ENCODE data around the gene SRPK2.

DNA sequence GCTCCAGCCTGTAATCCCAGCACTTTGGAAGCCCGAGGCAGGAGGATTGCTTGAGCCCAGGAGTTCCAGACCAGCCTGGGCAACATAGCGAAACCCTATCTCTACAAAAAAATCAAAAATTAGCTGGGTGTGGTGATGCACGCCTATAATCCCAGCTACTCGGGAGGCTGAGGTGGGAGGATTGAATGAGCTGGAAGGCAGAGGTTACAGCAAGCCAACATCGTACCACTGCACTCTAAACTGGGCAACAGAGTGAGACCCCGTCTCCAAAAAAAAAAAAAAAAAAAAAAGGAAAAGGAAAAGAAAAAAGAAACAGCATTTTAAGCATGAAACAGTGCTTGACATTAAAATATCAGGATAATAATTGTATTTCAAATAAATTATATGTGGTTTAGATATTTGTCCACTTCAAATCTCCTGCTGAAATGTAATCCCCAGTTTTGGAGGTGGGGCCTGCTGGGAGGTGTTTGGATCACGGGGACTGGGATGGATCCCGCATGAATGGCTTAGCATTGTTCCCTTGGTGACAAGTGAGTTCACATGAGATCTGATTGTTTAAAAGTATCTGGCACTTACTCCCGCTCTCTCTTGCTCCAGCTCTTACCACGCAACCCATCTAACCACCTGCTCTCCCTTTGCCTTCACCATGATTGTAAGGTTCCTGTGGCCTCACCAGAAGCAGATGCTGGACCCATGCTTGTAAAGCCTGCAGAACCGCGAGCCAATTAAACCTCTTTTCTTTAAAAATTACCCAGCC, 103.4 kb downstream of the SRPK2 start:
- TF ChIP-seq POLR2AphosphoS5 (IDR thresholded peaks at IDR 0.05) = no peak
- TF ChIP-seq, protein P1, sequence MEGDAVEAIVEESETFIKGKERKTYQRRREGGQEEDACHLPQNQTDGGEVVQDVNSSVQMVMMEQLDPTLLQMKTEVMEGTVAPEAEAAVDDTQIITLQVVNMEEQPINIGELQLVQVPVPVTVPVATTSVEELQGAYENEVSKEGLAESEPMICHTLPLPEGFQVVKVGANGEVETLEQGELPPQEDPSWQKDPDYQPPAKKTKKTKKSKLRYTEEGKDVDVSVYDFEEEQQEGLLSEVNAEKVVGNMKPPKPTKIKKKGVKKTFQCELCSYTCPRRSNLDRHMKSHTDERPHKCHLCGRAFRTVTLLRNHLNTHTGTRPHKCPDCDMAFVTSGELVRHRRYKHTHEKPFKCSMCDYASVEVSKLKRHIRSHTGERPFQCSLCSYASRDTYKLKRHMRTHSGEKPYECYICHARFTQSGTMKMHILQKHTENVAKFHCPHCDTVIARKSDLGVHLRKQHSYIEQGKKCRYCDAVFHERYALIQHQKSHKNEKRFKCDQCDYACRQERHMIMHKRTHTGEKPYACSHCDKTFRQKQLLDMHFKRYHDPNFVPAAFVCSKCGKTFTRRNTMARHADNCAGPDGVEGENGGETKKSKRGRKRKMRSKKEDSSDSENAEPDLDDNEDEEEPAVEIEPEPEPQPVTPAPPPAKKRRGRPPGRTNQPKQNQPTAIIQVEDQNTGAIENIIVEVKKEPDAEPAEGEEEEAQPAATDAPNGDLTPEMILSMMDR (IDR thresholded peaks at IDR 0.05) = no peak
- TF ChIP-seq POLR2A (IDR thresholded peaks at IDR 0.05) = no peak
- no peak for TF ChIP-seq EP300 (IDR thresholded peaks at IDR 0.05)
